HG03039 (cell line): ENCODE data around the gene TRIM8.

ENCODE experiments used
- ATAC-seq: cut with Tn5 transposase; IDR thresholded peaks from one replicate; pipeline ENCODE4 v1.9.1; 2021; ENCODE audit warnings: mild to moderate bottlenecking, moderate library complexity; ENCODE audit not compliant: unreplicated experiment

Gene TRIM8, protein sequence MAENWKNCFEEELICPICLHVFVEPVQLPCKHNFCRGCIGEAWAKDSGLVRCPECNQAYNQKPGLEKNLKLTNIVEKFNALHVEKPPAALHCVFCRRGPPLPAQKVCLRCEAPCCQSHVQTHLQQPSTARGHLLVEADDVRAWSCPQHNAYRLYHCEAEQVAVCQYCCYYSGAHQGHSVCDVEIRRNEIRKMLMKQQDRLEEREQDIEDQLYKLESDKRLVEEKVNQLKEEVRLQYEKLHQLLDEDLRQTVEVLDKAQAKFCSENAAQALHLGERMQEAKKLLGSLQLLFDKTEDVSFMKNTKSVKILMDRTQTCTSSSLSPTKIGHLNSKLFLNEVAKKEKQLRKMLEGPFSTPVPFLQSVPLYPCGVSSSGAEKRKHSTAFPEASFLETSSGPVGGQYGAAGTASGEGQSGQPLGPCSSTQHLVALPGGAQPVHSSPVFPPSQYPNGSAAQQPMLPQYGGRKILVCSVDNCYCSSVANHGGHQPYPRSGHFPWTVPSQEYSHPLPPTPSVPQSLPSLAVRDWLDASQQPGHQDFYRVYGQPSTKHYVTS

DNA sequence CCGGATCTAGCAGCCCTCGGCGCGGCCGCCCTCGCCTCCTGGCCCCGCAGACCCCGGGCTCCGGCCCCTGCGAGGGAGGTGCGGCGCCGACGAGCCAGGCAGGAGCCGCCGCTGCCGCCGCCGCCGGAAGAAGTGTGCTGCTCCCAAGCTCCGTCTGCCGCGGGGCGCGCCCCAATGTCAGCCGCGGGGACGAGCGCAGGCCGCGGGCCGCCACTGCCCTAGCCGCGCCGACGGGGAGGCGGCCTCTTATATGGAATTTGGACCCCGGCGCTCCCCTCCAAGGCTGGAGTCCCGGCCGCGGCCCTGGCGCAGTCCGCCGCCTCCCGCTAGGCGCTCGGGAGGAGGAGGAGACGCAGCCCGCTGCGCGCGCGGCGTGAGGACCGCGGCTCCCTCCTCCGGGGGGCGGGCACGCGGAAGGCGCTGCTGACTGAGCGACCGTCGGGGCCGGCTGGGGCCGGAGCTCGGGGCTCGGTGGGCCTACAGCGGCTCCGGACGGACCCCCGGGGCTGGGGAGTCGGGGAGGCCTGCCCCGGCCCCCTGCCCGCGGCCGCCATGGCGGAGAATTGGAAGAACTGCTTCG, at the start of gene TRIM8:
TRIM8 (plus strand) TSS at position 414 of the 580 bp plus-strand sequence; CDS start at position 553, 139 bp downstream.
- ATAC-seq: no peak

DNA sequence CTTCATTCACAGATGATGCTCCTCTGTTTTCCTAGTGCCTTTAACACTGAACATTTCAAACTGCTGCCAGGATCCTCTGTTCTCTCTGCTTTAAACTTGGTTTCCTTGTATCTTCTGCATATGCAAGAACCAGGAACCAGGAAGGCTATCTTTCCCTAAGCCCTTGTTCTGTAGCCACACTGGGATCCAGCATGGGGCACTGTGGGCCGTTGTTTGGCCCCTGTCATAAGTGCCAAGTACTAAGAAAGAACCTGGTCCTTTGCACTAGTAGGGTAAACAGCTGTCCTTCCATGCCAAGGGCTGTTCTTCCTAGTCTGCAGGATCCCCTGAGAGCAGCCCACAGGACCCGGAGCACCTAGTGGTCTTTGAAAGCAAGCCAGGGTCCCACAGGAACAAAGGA, 49.0 kb upstream of the TRIM8 start:
- no peak for ATAC-seq

DNA sequence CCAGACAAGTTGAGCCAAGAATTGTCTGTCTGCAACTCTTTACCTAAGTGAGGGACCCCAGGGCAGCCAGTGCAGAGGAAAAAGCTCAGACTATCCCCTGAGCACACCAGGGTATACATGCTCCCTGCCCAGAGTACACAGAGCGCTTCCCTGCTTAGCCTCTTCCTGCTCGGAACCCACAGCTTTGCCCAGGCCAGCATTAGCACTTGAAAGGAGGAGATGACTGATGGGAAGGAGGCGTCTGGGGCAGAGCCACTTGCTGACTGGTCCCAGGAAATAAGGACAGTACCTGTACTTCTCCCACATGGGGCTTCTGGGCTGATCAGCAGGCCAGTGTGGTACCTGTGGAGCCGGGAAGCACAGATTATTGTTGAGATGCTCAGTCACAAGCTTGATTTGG, 48.4 kb upstream of the TRIM8 start:
- no peak for ATAC-seq

DNA sequence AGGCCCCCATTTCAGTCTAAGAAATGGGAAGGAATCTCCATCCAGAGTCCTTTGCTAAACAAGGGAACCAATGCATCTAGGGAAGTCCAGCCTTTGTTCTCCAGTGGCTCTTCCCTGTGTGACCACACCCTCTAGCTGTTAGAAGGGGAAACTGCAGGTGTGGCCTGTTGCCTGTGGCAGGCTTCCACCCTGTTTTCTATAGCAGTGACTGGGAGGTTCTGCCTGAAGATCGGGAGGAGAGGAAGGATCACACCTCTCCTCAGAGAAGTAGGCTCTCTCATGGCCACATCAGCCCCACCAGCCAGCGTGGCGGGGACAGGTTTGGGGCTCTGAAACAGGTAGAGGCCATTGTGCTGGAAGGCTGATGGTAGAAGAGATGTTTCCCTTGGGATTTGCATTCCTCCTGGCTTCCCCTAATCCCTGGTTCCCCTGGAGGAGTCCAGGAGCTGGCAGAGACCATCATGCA, 47.7 kb upstream of the TRIM8 start:
- ATAC-seq: no peak

DNA sequence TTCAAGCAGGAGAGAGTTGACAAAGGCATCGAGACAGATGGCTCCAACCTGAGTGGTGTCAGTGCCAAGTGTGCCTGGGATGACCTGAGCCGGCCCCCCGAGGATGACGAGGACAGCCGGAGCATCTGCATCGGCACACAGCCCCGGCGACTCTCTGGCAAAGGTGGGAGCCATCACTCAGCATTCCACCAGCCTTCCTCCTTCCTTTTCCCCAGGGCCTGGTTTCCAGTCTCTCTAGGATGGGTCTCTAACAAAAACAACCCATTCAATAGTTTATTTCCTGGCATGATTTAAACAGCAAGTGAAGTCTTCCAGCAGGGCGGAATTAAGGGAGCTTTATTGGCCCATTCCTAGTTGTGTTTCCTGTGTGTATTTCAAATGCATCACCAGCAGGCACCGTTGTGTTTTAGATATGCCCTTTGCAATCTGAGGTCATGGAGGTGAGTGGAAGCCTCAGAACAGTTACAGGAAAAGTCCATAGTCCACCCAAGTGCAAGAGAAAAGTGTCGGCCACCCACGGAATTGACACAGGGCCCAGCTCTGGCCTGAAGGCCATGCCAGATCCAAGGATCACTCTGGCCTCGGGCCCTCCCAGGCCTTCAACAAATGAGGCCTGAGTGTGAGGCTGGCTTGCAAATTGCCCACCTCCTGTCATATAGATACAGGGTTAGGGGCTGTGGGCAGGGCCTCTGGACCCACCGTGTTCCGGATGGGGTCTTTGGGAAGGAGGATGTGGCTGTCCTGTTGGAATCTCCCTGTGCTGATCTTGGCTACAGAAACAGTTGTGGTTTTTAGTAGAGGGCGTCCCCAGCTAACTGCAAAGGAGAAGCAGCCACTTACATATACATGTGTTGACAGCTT, 46.9 kb upstream of the TRIM8 start:
- no peak for ATAC-seq

DNA sequence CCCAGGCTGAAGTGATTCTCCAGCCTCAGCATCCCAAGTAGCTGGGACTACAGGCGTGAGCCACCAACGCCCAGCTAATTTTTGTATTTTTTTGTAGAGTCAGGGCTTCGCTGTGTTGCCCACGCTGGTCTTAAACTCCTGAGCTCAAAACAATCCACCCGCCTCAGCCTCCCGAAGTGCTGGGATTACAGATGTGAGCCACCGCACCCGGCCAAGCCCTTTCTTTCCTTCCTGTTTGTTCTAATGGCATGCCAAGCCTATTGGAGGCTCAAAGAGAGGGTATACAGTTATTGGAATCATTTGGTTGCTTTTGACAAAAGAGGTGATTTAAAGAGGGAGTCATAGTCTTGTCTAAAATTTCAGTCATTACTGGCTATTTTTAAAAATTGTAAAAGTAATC, 46.0 kb upstream of the TRIM8 start:
- ATAC-seq: no peak

DNA sequence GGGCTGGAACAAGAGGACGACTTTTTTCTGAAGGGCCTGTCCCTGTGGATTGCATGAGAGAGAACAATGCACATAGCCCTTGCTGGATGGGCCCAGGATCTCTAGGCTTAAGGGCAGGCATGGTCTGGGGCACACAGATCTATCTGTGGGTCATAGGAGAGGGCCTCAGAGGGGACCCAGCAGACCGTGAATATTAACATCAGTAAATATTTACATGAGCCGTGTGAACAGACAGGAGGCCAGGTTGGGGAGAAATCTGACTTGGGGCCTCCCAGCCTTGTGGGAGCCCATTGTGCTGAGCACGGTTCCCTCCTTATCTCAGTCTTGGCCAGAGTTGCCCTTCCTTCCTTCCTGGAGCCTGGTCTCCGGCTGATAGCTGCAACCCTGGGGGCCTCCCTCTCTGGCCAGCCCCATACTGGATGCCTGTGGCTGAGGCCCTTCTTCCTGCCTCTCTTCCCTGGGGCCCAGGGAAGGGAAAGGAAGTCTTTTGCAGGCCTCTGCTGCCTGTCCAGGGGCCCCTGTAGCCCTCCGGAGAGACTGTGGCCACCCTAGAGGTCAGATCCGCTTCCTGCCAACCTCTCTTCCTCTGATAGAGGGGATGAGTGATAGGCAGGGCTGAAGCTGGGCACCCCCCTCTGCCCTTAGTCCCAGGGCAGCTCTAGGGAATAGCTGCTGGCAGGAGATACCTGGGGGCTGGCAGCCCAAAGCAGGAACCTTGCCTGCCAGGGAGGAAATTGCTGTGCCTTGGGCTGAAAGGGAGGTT, 44.5 kb upstream of the TRIM8 start:
- no peak for ATAC-seq

DNA sequence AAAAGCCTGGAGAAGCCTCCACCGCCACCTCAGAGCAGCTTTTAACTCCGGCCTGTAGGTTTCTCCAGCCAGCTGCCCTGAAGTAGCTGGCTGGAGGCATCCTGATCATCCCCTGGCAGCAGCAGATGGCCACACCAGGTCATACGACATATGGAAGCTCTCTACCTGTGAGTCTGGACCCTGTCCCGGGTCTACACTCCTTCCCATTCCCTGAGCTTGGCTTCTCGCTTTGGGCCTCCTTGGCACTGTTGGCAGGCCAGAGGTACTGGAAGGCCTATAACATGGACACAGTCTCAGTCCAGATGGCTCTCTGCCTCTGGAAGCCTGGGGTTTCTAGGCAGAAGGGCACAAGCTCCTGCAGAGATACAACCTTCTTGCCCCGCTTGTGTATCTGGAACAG, 43.5 kb upstream of the TRIM8 start:
- no peak for ATAC-seq

DNA sequence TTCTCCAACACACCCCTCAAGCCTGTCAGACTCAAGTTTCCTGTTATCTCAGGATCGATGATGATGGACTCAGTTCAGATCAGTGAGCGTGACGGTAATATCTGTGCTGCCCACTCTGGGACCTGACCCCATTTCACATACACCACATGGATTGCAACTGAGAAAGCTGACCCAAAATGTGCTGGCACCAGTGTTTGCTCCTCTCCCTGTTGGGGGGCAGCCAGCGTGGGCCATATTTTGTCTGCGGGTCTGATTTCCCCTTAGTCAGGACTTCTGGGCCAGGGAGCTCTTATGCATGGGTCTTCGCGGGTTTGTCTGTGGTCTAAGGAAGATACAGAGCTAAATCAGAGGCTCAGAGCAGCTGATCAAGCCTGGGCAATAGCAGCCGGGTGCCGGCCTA, 42.6 kb upstream of the TRIM8 start:
- ATAC-seq: no peak

DNA sequence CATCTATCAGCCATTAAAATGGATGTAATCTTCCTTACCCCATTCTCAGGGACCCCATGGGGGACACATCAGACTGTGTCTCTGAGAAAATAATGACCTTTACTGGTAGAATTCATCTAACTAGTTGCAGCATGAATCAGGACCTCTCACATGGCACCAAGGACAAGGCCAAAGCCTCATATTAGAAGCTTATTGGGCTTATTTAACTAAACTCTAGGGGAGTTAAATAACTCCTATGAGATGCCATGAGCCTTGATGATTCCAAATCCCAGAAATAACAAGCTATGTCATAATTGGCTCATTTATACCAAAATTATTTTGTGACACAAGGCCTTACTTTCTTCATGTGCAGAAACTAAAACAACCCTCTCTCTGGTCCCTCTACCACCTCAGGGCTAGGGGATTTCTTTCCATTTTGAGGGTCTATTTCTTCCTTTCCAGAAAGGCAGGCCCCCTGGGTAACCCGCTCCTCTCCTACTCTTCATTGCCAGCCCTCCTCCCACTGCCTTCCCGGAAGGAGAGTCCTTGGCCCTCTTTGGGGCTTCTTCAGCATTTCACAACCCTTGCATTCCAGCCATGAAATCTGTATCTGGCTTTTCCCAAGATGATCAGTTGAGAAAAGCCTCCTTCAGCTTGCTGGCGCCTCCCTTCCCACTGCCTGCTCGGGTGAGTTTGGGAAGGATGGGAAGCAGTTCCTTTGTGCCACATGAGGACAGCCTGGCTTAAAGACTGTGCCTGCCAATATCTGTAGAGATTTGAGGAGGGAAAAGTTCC, 41.8 kb upstream of the TRIM8 start:
- no peak for ATAC-seq

DNA sequence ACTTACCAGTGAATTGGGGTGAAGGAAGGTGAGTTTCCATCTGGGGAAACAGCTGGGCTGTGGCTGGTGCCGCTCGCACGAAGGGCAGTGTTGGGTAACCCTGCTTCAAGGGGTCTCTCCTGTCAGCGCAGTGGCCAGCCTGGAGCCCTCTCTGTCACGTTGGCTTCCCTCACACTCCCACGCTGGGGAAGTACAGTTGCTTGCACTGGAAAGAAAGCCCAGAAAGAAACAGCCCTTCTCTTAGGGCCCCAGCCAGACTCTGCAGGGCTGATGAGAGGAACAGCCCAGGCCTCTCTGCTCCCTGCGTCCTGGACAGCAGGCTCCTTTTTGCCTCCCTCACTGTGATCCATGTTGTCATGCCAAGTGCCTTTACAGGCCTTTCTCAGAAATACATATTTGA, 40.3 kb upstream of the TRIM8 start:
- ATAC-seq: no peak

DNA sequence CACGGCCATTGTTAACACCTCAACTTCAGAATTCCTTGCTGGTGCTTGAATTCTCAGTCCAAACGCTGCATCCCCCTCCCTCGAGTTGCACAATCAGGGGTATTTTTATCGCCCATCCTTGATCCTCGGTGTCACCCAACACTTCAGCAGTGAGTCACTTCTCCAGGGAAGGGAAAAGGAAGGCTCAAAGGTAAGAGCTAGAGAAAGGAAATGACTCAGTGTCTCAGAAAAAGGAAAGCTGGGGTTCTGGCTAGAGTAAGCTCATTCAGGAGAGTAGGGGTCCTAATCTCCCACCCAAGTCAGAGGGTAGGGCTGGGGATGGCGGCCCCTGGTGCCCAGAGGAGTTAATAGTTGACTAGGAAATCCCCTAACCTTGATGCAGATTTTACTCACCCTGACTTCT, 39.8 kb upstream of the TRIM8 start:
- ATAC-seq: no peak

DNA sequence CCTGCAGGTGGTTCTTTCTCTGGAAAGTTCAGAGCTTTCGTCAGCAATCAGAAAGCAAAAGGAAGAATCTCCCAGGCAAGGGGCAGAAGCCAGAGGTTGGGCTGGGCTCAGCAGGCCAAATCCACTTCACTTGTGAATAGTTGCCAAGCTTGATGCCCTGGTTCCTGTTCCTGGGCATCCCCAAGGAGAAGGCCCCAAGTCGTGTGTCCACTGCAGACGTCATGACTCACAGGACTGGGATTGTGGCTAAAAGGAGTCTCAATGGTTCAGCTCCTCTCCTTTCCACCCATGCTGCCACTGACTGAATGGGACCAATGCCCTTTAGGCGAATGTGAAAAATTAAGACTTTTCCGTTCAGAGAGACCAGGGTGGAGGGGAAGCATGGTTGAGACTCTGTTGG, 38.6 kb upstream of the TRIM8 start:
- ATAC-seq: no peak

DNA sequence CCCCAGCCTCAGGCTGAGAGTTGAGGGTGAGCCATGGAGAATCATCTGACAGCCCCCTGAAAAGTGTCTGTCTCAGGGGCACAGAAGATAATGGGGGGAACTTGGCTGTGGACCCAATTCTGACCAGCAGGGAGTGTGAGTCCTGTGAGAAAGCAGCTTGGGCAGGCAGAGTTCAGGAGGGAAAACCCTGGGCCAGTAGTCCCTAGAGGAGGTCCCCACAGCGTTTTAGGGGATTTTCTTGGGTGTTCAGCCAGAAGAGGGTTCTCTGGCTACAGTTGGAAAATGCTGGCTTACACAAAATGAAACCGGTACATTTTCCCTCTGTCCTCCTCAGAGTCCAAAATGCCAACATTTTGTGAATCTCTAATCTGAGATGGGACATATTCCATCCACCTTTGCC, 35.8 kb upstream of the TRIM8 start:
- ATAC-seq: no peak

DNA sequence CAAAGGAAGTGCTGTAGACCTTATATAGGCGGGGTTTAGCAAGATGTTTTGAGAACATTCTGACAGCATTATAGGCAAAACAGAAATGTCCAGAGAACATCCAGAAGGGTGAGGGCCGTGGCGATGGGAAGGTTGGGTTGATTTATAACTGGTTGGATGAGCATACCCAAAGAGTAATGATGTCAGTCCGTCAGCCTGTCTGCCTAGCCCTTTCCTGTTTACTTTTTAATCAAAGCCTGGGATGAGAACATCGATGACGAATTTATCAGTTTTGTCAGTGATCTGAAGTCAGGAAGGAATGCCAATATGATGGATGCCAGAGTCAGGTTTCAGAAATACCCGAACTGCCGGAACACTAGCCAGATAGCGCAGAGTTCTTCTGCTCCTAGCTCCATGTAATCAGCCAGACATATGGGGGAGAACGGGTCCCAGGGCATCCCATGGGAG, 33.8 kb upstream of the TRIM8 start:
- ATAC-seq: no peak

DNA sequence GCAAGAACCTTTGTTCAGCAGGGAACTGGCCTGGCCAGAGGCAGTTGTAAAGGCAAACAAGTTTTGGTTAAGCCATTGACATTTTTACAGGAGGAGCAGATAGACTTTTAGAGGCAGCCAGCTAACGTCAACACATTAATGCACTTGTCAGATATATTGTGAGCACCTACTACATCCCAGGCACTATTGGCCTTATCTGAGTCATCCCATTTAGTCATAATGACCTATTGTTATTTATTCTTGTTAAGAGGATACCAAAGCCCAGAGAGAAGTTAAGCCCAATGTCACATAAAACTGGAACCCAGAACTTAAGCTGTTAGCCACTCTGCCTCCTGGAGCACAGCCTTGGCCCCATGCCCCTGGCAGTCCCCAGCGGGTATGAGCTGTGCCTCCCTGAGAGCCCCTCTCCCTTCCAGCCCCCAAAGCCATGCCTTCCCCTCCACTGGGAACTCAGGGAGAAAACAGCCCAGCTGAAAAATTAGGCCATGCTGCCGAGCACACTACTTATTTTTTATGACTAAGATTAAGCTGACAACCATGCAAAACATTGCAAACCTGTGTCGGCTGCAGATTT, 32.7 kb upstream of the TRIM8 start:
- ATAC-seq: no peak

DNA sequence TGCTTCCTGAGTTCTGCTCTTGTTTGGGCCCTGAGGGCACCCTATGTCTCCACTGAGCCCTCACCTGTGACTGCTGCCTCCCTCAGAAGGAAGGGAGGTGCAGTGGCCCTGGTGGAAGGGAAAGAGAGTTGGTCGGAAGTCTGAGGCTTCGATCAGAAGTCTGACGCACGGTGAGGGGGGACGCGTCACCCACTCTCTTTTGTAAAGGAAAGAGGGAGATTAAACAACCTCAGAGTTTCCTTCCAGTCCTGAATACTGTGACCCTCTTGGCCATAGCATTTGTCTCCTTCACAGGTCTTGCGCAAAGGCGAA, 31.4 kb upstream of the TRIM8 start:
- no peak for ATAC-seq

DNA sequence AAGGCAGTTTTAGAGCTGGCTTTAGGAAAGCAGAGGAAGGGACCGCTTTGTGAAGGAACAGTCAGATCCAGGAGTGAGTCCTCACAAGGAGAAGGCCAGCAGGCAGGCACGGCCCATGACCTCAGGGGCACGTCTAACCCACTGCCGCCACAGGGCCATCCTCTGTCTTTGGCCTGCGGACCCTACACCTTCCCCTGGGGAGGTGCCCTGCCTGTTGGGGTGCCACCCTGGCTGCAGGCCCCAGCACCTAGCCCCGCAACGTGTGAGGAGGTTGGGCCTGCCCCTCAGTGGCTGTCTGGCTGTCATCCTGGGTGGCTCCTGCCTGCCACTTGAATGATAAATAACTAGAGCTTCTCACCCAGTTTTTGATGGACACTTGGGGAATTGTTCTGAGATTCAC, 31.0 kb upstream of the TRIM8 start:
- no peak for ATAC-seq

DNA sequence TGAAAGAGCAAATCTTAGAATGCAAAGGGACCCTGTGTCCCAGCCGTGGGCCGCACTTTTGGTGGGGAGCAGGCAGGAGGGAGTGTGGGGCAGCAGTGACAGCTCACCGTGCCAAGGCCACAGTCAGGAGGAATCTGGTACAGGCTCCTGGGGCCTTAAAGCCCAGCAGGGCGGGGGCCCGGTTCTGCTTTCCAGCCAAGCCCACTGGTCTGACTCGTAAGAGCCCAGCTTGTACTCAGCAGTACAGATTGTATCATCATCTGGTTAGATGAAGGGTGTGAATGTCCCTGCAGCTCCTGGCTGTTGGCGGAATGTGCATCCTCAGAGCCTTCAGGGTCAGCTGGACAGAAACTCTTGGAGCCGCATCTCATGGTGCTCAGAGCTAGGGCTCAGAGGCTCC, 30.5 kb upstream of the TRIM8 start:
- no peak for ATAC-seq

DNA sequence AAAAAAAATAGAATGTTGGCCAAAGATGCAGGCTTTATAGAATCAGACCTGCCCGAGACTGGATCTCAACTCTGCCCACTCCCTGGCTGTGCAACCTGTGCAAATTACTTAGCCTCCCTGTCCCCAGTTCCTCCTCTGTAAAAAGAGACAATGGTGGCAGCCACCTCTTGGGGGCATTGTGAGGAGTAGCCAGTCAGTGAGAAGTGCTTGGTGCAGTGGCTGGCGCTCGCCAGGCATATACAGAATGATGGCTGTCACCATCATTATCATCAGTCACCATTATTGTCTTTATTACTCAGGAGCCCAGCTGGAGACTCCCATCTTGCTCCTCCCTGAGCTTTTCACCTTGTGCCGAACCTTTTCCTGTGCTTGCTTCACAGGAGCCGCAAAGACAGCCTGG, 29.4 kb upstream of the TRIM8 start:
- no peak for ATAC-seq
